GM19395 (cell line): ENCODE results near the gene ARHGAP31.
"Not testable (repeated sequence)": the region's sequence is repeated elsewhere in the genome, so short reads cannot be mapped to it uniquely, and the experiment has no call there.

Experiments used
- ATAC-seq: cut with Tn5 transposase; IDR thresholded peaks from one replicate; pipeline ENCODE4 v1.9.1; 2021; ENCODE audit warnings: mild to moderate bottlenecking, moderate library complexity; ENCODE audit not compliant: unreplicated experiment

Gene ARHGAP31

GRCh38 chr3:119293871-119294695 is at the start of gene ARHGAP31:
Gene ARHGAP31, plus strand, starts transcription at chr3:119294383. Its CDS starts 522 bp downstream, at chr3:119294905.
- peak; percentile 62 for ATAC-seq

GRCh38 chr3:119245778-119246177 is 48.4 kb upstream of the ARHGAP31 start:
- no peak for ATAC-seq

GRCh38 chr3:119255214-119255613 is 39.0 kb upstream of the ARHGAP31 start:
- no peak for ATAC-seq

- ATAC-seq, result no peak
Measured at GRCh38 chr3:119257111-119257510, 37.1 kb upstream of the ARHGAP31 start.

- peak; percentile 64 for ATAC-seq
Measured at GRCh38 chr3:119257654-119258410, 36.4 kb upstream of the ARHGAP31 start.

- ATAC-seq, result peak; percentile 95
Measured at GRCh38 chr3:119258915-119259314, 35.3 kb upstream of the ARHGAP31 start.

GRCh38 chr3:119259821-119260220 is 34.4 kb upstream of the ARHGAP31 start:
- no peak for ATAC-seq

- ATAC-seq, result no peak
Measured at GRCh38 chr3:119261055-119261454, 33.1 kb upstream of the ARHGAP31 start.

GRCh38 chr3:119270212-119270611 is 24.0 kb upstream of the ARHGAP31 start:
- not testable (repeated sequence) for ATAC-seq

GRCh38 chr3:119276680-119277079 is 17.5 kb upstream of the ARHGAP31 start:
- no peak for ATAC-seq

GRCh38 chr3:119279101-119279554 is 15.1 kb upstream of the ARHGAP31 start:
- ATAC-seq, result no peak

- ATAC-seq, result no peak
Measured at GRCh38 chr3:119279584-119280243, 14.5 kb upstream of the ARHGAP31 start.

GRCh38 chr3:119288669-119289403 is 5.3 kb upstream of the ARHGAP31 start:
- no peak for ATAC-seq

- ATAC-seq, result no peak
Measured at GRCh38 chr3:119289404-119289770, 4.8 kb upstream of the ARHGAP31 start.

- ATAC-seq, result no peak
Measured at GRCh38 chr3:119290613-119291012, 3.6 kb upstream of the ARHGAP31 start.

- ATAC-seq, result no peak
Measured at GRCh38 chr3:119291062-119291700, 3.0 kb upstream of the ARHGAP31 start.

GRCh38 chr3:119292666-119293065 is 1.5 kb upstream of the ARHGAP31 start:
- no peak for ATAC-seq

GRCh38 chr3:119293105-119293870 is 895 bp upstream of the ARHGAP31 start:
- no peak for ATAC-seq
